Measurements from ENCODE around the gene UGT1A1.
"Not testable (repeated sequence)": the region's sequence is repeated elsewhere in the genome, so short reads cannot be mapped to it uniquely, and the experiment has no call there.

Gene UGT1A1

DNA sequence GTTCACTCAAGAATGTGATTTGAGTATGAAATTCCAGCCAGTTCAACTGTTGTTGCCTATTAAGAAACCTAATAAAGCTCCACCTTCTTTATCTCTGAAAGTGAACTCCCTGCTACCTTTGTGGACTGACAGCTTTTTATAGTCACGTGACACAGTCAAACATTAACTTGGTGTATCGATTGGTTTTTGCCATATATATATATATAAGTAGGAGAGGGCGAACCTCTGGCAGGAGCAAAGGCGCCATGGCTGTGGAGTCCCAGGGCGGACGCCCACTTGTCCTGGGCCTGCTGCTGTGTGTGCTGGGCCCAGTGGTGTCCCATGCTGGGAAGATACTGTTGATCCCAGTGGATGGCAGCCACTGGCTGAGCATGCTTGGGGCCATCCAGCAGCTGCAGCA is at the start of gene UGT1A1:
Gene UGT1A1, plus strand, starts transcription at position 228 of the 400 bp plus-strand sequence. Its CDS starts 18 bp downstream, at position 246.
- DNase-seq (ENCODE audit: low read depth in 2 of 2): no peak

GRCh38 chr2:233711312-233712008 is 48.6 kb upstream of the UGT1A1 start:
- peak; percentile 36 to 72 for DNase-seq (ENCODE audit: low read depth in 2 of 2)

DNA sequence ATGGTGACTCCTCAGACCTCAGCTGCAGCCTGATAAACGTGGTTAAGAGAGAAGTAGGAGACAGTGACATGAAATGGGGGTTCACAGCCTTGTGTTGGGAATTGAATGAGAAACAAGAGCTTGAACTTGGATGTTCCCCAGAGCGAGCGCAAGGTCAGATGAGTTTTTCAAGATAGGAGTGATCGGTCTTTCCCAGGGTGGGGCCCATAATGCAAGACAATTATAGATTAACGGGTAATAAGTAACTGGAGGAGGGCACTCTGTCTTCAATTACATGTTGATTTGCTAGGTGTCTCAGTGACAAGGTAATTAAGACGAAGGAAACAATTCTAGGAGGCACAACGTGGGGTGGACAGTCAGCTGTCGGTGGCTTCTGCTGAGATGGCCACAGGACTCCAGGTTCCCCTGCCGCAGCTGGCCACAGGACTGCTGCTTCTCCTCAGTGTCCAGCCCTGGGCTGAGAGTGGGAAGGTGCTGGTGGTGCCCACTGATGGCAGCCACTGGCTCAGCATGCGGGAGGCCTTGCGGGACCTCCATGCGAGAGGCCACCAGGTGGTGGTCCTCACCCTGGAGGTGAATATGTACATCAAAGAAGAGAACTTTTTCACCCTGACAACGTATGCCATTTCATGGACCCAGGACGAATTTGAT is 47.3 kb upstream of the UGT1A1 start, which contains the start of gene UGT1A5:
Gene UGT1A5, plus strand, starts transcription at position 297 of the 651 bp plus-strand sequence. Its CDS starts 85 bp downstream, at position 382.
- no peak for DNase-seq (ENCODE audit: low read depth in 2 of 2)

GRCh38 chr2:233713262-233713615 is 46.8 kb upstream of the UGT1A1 start:
- no peak for DNase-seq (ENCODE audit: low read depth in 2 of 2)

DNA sequence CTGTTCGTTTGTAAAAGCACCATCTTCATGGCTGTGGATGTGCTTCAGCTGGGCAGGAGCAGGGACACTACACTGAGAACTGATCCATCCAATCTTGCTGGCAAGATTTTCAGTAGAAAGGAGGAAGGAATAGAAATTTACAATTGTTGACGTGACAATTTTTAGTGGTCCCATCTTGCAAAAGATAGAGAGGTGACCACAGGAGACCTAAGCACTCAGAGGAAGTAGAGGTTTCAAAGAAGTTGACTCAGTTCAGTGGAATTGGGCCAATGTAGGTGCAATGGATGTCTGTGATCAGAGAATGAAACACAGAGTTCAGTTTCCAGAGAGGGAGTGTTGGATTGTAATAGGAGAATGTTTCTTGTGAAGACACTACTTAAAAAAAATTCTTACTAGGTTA is 45.9 kb upstream of the UGT1A1 start:
- DNase-seq (ENCODE audit: low read depth in 2 of 2): no peak

DNA sequence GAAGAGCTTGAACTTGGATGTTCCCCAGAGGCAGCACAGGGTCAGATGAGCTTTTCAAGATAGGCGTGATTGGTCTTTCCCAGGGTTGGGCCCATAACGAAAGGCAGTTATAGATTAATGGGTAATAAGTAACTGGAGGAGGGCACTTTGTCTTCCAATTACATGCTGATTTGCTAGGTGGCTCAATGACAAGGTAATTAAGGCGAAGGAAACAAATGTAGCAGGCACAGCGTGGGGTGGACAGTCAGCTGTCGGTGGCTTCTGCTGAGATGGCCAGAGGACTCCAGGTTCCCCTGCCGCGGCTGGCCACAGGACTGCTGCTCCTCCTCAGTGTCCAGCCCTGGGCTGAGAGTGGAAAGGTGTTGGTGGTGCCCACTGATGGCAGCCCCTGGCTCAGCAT is 41.5 kb upstream of the UGT1A1 start, which contains the start of gene UGT1A4:
Gene UGT1A4, plus strand, starts transcription at position 185 of the 400 bp plus-strand sequence. Its CDS starts 85 bp downstream, at position 270.
- no peak for DNase-seq (ENCODE audit: low read depth in 2 of 2)

- DNase-seq (ENCODE audit: low read depth in 2 of 2): no peak
Observed at GRCh38 chr2:233728723-233729301, 31.3 kb upstream of the UGT1A1 start, which contains the start of gene UGT1A3. TSS of gene UGT1A3 (plus strand) at chr2:233729042. CDS start at chr2:233729127, 85 bp downstream.

- DNase-seq (ENCODE audit: low read depth in 2 of 2): not testable (repeated sequence)
Observed at GRCh38 chr2:233736868-233737653, 23.0 kb upstream of the UGT1A1 start.

- DNase-seq (ENCODE audit: low read depth in 2 of 2): no peak
Observed at GRCh38 chr2:233740870-233741269, 19.2 kb upstream of the UGT1A1 start.

DNA sequence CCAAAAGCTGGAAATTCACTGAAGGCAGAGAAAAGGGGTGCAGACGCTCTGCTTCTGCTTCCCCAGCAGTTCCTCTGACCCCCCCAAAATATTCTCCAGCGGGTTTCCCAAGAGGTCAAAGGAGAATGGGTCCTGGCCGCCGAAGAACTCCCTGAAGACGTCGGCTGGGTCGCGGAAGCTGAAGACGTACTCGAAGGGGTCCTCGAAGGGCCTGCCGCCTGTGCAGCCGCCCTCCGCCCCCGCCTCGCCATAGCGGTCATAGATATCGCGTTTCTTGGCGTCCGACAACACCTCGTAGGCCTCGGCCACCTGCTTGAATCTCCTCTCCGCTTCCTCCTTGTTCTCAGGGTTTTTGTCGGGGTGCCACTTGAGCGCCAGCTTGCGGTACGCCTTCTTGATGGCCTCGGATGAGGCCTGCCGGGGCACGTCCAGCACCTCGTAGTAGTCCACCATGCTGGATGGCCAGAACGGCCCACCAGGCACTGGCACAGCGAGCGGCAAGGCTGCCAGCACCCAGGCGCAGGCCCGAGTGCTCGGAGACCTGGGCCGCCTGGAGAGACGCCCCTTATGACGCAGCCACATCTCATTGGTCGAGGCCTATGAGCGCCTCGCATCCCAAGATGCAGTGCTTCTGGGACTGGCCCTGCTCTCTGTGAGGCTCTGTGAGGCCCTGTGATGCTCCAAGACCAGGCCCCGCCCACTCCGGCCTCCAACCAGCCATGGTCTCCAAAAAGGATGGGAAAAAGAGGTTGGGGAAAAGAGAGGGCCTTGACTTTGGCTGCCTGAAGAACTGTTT is 16.4 kb upstream of the UGT1A1 start:
- no peak for DNase-seq (ENCODE audit: low read depth in 2 of 2)

DNA sequence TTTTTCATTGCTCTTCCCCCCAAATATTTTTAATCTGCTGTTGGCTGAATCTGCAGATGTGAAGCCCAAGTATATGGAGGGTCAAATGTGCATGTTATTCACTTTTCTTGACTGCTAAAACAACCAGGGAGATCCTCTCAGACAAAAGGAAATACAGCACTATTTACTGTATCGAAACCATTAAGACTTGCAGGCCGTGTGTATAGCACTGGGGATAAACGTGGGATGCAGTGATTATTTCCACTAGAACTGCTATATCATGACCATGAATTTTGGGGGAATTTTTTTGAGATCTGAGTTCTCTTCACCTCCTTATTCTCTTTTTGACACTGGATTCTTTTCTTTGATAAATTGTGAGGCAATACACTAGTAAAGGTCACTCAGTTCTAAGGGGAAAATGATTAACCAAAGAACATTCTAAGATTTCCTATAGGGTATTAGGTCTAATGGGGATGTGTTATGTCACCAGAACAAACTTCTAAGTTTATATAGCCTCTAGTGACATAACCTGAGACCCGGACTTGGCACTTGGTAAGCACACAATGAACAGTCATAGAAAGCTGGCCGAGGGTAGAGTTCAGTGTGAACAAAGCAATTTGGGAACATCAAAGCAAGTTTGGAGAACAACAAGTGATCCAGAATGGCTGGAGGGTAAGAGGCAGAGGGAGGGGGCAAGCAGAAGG is 14.9 kb upstream of the UGT1A1 start:
- DNase-seq (ENCODE audit: low read depth in 2 of 2): no peak

DNA sequence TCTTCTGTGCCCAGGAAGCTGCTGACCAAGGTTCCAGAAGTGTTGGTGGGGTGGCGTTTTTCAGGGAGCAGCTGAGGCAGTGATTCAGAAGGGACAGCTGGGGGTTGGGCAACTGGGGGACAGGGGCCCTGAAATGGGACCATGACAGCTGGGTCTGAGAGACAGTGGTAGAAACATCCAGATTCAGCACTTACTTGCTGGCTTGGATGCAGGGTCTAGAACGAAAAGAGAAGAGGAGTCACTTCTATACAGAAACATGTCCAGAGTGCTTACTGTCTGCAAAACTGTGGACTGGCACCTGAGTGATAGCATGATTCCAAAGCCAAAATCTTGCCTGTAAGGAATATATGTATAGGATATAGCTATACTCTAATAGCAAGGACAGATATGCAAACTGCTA is 14.2 kb upstream of the UGT1A1 start:
- not testable (repeated sequence) for DNase-seq (ENCODE audit: low read depth in 2 of 2)

- DNase-seq (ENCODE audit: low read depth in 2 of 2): no peak
Observed at GRCh38 chr2:233746475-233747282, 13.4 kb upstream of the UGT1A1 start.

GRCh38 chr2:233747283-233747544 is 12.9 kb upstream of the UGT1A1 start:
- no peak for DNase-seq (ENCODE audit: low read depth in 2 of 2)

DNA sequence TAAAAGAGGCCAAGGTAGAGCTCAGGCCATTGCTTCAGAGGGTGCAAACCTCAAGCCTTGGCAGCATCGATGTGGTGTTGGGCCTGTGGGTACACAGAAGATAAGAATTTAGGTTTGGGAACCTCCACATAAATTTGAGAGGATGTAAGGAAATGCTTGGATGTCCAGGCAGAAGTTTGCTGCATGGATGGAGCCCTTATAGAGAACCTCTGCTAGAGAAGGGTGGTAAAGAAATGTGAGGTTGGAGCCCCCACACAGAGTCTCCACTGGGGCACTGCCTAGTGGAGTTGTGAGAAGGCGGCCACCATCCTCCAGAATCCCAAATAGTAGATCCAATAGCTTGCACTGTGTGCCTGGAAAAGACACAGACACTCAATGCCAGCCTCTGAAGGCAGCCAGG is 9.4 kb upstream of the UGT1A1 start:
- DNase-seq (ENCODE audit: low read depth in 2 of 2): not testable (repeated sequence)

DNA sequence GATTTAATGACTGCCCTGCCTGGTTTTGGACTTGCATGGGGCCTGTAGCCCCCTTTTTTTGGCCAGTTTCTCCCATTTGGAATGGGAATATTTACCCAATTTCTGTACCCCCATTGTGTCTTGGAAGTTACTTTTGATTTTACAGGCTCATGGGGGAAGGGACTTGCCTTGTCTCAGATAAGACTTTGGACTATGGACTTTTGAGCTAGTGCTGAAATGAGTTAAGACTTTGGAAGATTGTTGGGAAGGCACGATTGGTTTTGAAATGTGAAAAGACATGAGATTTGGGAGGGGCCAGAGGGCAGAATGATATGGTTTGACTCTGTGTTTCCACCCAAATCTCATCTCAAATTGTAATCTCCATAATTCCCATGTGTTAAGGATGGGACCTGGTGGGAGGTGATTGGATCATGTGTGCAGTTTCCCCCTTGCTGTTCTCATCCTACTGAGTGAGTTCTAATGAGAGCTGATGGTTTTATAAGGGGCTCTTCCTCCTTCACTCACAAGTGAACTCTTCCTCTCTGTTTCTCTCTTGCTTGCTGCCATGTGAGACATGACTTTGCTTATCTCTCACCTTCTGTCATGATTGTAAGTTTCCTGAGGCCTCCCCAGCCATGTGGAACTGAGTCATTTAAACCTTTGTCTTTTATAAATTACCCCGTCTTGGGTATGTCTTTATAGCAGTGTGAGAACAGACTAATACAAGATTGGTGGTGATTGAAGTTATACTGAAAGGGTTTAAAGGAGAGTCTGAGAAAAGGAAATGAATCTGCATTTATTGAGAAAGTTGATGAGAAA is 8.7 kb upstream of the UGT1A1 start:
- DNase-seq (ENCODE audit: low read depth in 2 of 2): not testable (repeated sequence)

- DNase-seq (ENCODE audit: low read depth in 2 of 2): no peak
Observed at GRCh38 chr2:233754872-233755611, 5.0 kb upstream of the UGT1A1 start.

DNA sequence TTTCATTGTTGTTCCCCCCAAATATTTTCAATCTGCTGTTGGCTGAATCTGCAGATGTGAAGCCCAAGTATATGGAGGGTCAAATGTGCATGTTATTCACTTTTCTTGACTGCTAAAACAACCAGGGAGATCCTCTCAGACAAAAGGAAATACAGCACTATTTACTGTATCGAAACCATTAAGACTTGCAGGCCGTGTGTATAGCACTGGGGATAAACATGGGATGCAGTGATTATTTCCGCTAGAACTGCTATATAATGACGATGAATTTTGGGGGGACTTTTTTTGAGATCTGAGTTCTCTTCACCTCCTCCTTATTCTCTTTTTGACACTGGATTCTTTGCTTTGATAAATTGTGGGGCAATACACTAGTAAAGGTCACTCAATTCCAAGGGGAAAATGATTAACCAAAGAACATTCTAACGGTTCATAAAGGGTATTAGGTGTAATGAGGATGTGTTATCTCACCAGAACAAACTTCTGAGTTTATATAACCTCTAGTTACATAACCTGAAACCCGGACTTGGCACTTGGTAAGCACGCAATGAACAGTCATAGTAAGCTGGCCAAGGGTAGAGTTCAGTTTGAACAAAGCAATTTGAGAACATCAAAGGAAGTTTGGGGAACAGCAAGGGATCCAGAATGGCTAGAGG is 3.5 kb upstream of the UGT1A1 start:
- no peak for DNase-seq (ENCODE audit: low read depth in 2 of 2)

Data from stimulated activated CD4-positive, alpha-beta T cell treated with anti-CD3 and anti-CD28 coated beads, Interleukin-12 subunit alpha, Interleukin-12 subunit beta, amount 100 ng/mL, for 24 hours (primary cell).